Natural killer cell (primary cell): ENCODE measurements around the gene ZNF326. TPM values are rescaled to one million over a fixed set of nuclear protein-coding genes. Genes with fewer than 3 reads are reported as not detected.

Experiments used
- ATAC-seq, 3 donors: fragments of 150-1000 bp in 2 of 3; fragments of 200-7000 bp in 1 of 3; cut with Tn5 transposase; 1 replicate in 1 of 3; 2 replicates in 2 of 3; pipeline ENCODE4 v1.10.0; 2021; ENCODE audit warnings: mild to moderate bottlenecking in 2 of 3, moderate library complexity in 2 of 3
- DNase-seq, 2 donors: peaks; one replicate each; pipeline versions ENCODE4 v3.0.0 to v3.0.0-alpha.2; 2013 to 2021; ENCODE audit warnings: mixed read lengths in 1 of 2
- H3K27ac ChIP-seq: one replicate; pipeline ENCODE4 v1.5.1; 2013; ENCODE audit warnings: mild to moderate bottlenecking, low read length
- H3K27me3 ChIP-seq: one replicate; pipeline ENCODE4 v1.6.1; 2013; ENCODE audit warnings: low read length; ENCODE audit not compliant: control insufficient read depth, insufficient read depth
- H3K36me3 ChIP-seq: one replicate; pipeline ENCODE4 v1.6.1; 2013; ENCODE audit warnings: low read length; ENCODE audit not compliant: control insufficient read depth, insufficient read depth
- H3K4me1 ChIP-seq: one replicate; pipeline ENCODE4 v1.6.1; 2013; ENCODE audit warnings: low read length; ENCODE audit not compliant: control insufficient read depth, insufficient read depth
- H3K4me3 ChIP-seq: one replicate; pipeline ENCODE4 v1.5.1; 2013; ENCODE audit warnings: low read length
- H3K9me3 ChIP-seq: one replicate; pipeline ENCODE4 v1.6.1; 2013; ENCODE audit warnings: low read length; ENCODE audit not compliant: control insufficient read depth, insufficient read depth
- H3K27ac Mint-ChIP-seq, 2 donors: one replicate each; pipeline ENCODE4 v1.8.0; 2022; ENCODE audit warnings: mild to moderate bottlenecking in 2 of 2, mixed read lengths in 2 of 2, moderate library complexity in 1 of 2
- H3K27me3 Mint-ChIP-seq, 2 donors: one replicate each; pipeline ENCODE4 v1.8.0; 2022; ENCODE audit warnings: low read depth in 2 of 2, mixed read lengths in 2 of 2
- H3K36me3 Mint-ChIP-seq: one replicate; pipeline ENCODE4 v1.8.0; 2022; ENCODE audit warnings: mixed read lengths
- H3K4me1 Mint-ChIP-seq, 2 donors: one replicate each; pipeline ENCODE4 v1.8.0; 2022; ENCODE audit warnings: mixed read lengths in 2 of 2
- H3K4me3 Mint-ChIP-seq: one replicate; pipeline ENCODE4 v1.8.0; 2022; ENCODE audit warnings: mild to moderate bottlenecking, moderate library complexity, mixed read lengths
- H3K9me3 Mint-ChIP-seq, 2 donors: one replicate each; pipeline ENCODE4 v1.8.0; 2022; ENCODE audit warnings: mixed read lengths in 2 of 2
- CTCF ChIP-seq: fragments of 200-600 bp; IDR thresholded peaks from one replicate; pipeline ENCODE4 v1.8.0; 2022; ENCODE audit warnings: antibody characterized with exemption
- WGBS: methylation state at CpG from one replicate; pipeline ENCODE4 v1.1.7; 2013; ENCODE audit warnings: missing lambda C conversion rate; ENCODE audit not compliant: insufficient coverage; 5-methylcytosine and 5-hydroxymethylcytosine counted together
- intact Hi-C: fragments of 100-400 bp; cut with micrococcal nuclease; formaldehyde crosslinking; loops from one replicate; pipeline ENCODE4 v1.14.2; 2022
- total RNA-seq, 4 donors: library from RNA; stranded (reverse); fragments of 120-200 nt in 1 of 4; gene quantifications; one replicate each; pipeline versions ENCODE4 v1.2.3 to v1.2.4, GENCODE V29; 2013 to 2022

The ZNF326 gene
- total RNA-seq, 3 donors from 2014 or later (not counting 1 experiment from before 2014, with no cell fraction given) = 44.4 to 49.2 (median 45.7) TPM

GRCh38 chr1:89989799-89990198 is 5.1 kb upstream of the ZNF326 start:
- intact Hi-C loops = loop anchor here (10.0 kb wide), 1 partner anchor 355 kb away; the partner anchor contains the start of gene LRRC8C
- Mint-ChIP-seq H3K4me3 (no peak overlapping the region), H3K27ac (no peak overlapping the region), H3K9me3 (no peaks in the 10 kb centered on the region), H3K27me3 (peaks cover 0 to 2% of the 10 kb centered on the region in 2 donors), H3K4me1 (peaks cover 0 to 3% of the 10 kb centered on the region in 2 donors), H3K36me3 (no peaks in the 10 kb centered on the region)
- TF ChIP-seq CTCF = no peak
- ATAC-seq (no peak), DNase-seq (no peak)
- Histone ChIP-seq H3K27me3 (no peaks in the 10 kb centered on the region), H3K9me3 (no peaks in the 10 kb centered on the region), H3K4me1 (peaks cover 4% of the 10 kb centered on the region), H3K36me3 (no peaks in the 10 kb centered on the region), H3K27ac (no peak overlapping the region), H3K4me3 (no peak overlapping the region)
- 88% methylated on average over 3 of the region's 3 CpGs for WGBS

- H3K4me1 Mint-ChIP-seq = peaks cover 9 to 13% of the 10 kb centered on the region in 2 donors
- intact Hi-C loops = no loop called here
- DNase-seq = no peak
- TF ChIP-seq CTCF = no peak
- Histone ChIP-seq H3K4me1 (peaks cover 4% of the 10 kb centered on the region), H3K27me3 (no peaks in the 10 kb centered on the region), H3K9me3 (no peaks in the 10 kb centered on the region), H3K4me3 (no peak overlapping the region), H3K36me3 (no peaks in the 10 kb centered on the region), H3K27ac (no peak overlapping the region)
- H3K9me3 Mint-ChIP-seq = no peaks in the 10 kb centered on the region
- no peak overlapping the region for H3K27ac Mint-ChIP-seq
- H3K27me3 Mint-ChIP-seq = peaks cover 0 to 2% of the 10 kb centered on the region in 2 donors
- no peaks in the 10 kb centered on the region for H3K36me3 Mint-ChIP-seq
- 86% methylated on average over 8 of the region's 8 CpGs for WGBS
- H3K4me3 Mint-ChIP-seq = no peak overlapping the region
- no peak for ATAC-seq
Measured at GRCh38 chr1:89990976-89991831, 3.7 kb upstream of the ZNF326 start.

GRCh38 chr1:89993541-89993940 is 1.4 kb upstream of the ZNF326 start:
- peaks cover 0 to 2% of the 10 kb centered on the region in 2 donors for H3K27me3 Mint-ChIP-seq
- intact Hi-C loops = no loop called here
- peaks cover 12% of the 10 kb centered on the region for H3K4me1 ChIP-seq
- H3K27ac Mint-ChIP-seq = no peak overlapping the region
- no peak for TF ChIP-seq CTCF
- H3K4me3 Mint-ChIP-seq = peak overlapping the region; percentile 61
- whole genome bisulfite sequencing = 98% methylated on average over 24 of the region's 24 CpGs
- no peaks in the 10 kb centered on the region for H3K9me3 Mint-ChIP-seq
- no peaks in the 10 kb centered on the region for H3K27me3 ChIP-seq
- ATAC-seq = no peak
- H3K36me3 ChIP-seq = peaks cover 4% of the 10 kb centered on the region
- H3K9me3 ChIP-seq = no peaks in the 10 kb centered on the region
- H3K27ac ChIP-seq = no peak overlapping the region
- no peaks in the 10 kb centered on the region for H3K36me3 Mint-ChIP-seq
- H3K4me1 Mint-ChIP-seq = peaks cover 26 to 36% of the 10 kb centered on the region in 2 donors
- no peak overlapping the region for H3K4me3 ChIP-seq
- no peak for DNase-seq
